K562 (cell line): Measurements from ENCODE around the gene MERTK. TPM values are rescaled to one million over a fixed set of nuclear protein-coding genes. Genes with fewer than 3 reads are reported as not detected.
A peak's percentile ranks its signal among the peaks of the same experiment; 100 is the strongest.

Source experiments
- CBFB ChIP-seq: sonication (generic); formaldehyde crosslinking; IDR thresholded peaks from 2 replicates; pipeline ENCODE4 v1.4.0; 2020; ENCODE audit warnings: mild to moderate bottlenecking, missing genetic modification reagents
- KDM5B ChIP-seq: fragments of 200-600 bp; sonication (generic); IDR thresholded peaks from 2 replicates; pipeline ENCODE4 v1.6.1; 2012; ENCODE audit warnings: low read depth, mild to moderate bottlenecking, moderate library complexity, low read length, control low read depth, inconsistent platforms; ENCODE audit not compliant: insufficient replicate concordance
- MTA3 ChIP-seq: fragments of 450-650 bp; formaldehyde crosslinking; IDR thresholded peaks from 2 replicates; pipeline ENCODE4 v1.6.1; 2017; ENCODE audit warnings: mild to moderate bottlenecking, borderline replicate concordance
- RBFOX2 ChIP-seq: fragments of 200-400 bp; formaldehyde crosslinking; IDR thresholded peaks from 2 replicates; pipeline ENCODE4 v1.6.1; 2017; ENCODE audit warnings: low read depth, mild to moderate bottlenecking, low read length, moderate library complexity
- RBM25 ChIP-seq: fragments of 200-400 bp; formaldehyde crosslinking; IDR thresholded peaks from 2 replicates; pipeline ENCODE4 v1.6.1; 2018; ENCODE audit warnings: low read length, low read depth, moderate library complexity; ENCODE audit not compliant: severe bottlenecking
- THRAP3 ChIP-seq: fragments of 450-650 bp; IDR thresholded peaks from 2 replicates; pipeline ENCODE4 v1.6.1; 2016; ENCODE audit warnings: mild to moderate bottlenecking, inconsistent platforms, borderline replicate concordance
- ZNF184 ChIP-seq: sonication (generic); formaldehyde crosslinking; IDR thresholded peaks from 2 replicates; pipeline ENCODE4 v1.5.0; 2020; ENCODE audit warnings: missing genetic modification reagents
- ZNF780A ChIP-seq: fragments of 250-450 bp; sonication (Bioruptor Pico); IDR thresholded peaks from 2 replicates; pipeline ENCODE4 v1.5.0; 2021; ENCODE audit warnings: mild to moderate bottlenecking
- ZZZ3 ChIP-seq: fragments of 450-650 bp; IDR thresholded peaks from 2 replicates; pipeline ENCODE4 v1.6.1; 2016; ENCODE audit warnings: antibody characterized with exemption, mild to moderate bottlenecking, moderate library complexity
- polyA plus RNA-seq, 8 experiments: library from polyadenylated mRNA; depleted of rRNA in 4 of 8; stranded (reverse) in 5 of 8; unstranded in 3 of 8; fragments of >200 nt; fragmentation: Nextera tagmentation in 2 of 8; fragmentation: Illumina TruSeq in 1 of 8; extraction: Ambion mirVana in 2 of 8; extraction: Trizol in 1 of 8; gene quantifications; 2 replicates each; pipeline versions ENCODE4 v1.2.1 to v1.2.3, GENCODE V29; 2011 to 2014; ENCODE audit warnings: inconsistent platforms in 1 of 8, missing spikeins in 1 of 8
- total RNA-seq, 7 experiments: library from RNA; depleted of rRNA in 6 of 7; stranded (reverse); fragments of >200 nt in 6 of 7; fragmentation: Illumina TruSeq in 2 of 7; extraction: Trizol in 2 of 7; gene quantifications; 2 replicates each; pipeline versions ENCODE4 v1.2.1 to v1.2.3, GENCODE V29; 2011 to 2021; ENCODE audit warnings: low replicate concordance in 1 of 7
- TF ChIP-seq, protein P1 (sequence below): fragments of 250-450 bp; sonication (Bioruptor Pico); IDR thresholded peaks from 2 replicates; pipeline ENCODE4 v1.8.0; 2022; ENCODE audit warnings: inconsistent platforms
- TF ChIP-seq, protein P2 (sequence below): fragments of 450-650 bp; IDR thresholded peaks from 2 replicates; pipeline ENCODE4 v1.6.1; 2014; ENCODE audit warnings: low read depth, mild to moderate bottlenecking, moderate library complexity, borderline replicate concordance
- TF ChIP-seq, protein P3 (sequence below): fragments of 250-450 bp; sonication (Bioruptor Pico); IDR thresholded peaks from 2 replicates; pipeline ENCODE4 v1.5.0; 2021; ENCODE audit warnings: mild to moderate bottlenecking, moderate library complexity
- TF ChIP-seq, protein P4 (sequence below): fragments of 200-400 bp; formaldehyde crosslinking; IDR thresholded peaks from 2 replicates; pipeline ENCODE4 v1.6.1; 2017; ENCODE audit warnings: mild to moderate bottlenecking, low read depth, low read length, moderate library complexity
- TF ChIP-seq, protein P5 (sequence below), 2 experiments: IDR thresholded peaks; 2 replicates each; pipeline ENCODE4 v1.6.1; 2011; ENCODE audit warnings: borderline replicate concordance in 1 of 2, control low read depth in 1 of 2, low read depth in 1 of 2, low read length in 1 of 2, mild to moderate bottlenecking in 1 of 2, mixed read lengths in 1 of 2, moderate library complexity in 1 of 2; ENCODE audit not compliant: insufficient read depth in 1 of 2, insufficient read length in 1 of 2, poor library complexity in 1 of 2, severe bottlenecking in 1 of 2; ENCODE audit errors: extremely low read depth in 1 of 2
- TF ChIP-seq, protein P6 (sequence below), 3 experiments: fragments of 200-800 bp in 1 of 3; sonication (Bioruptor generic) in 1 of 3; sonication (generic) in 1 of 3; formaldehyde crosslinking in 1 of 3; IDR thresholded peaks; 2 replicates each; pipeline versions ENCODE4 v1.6.1 to v1.8.0; 2016 to 2022; ENCODE audit warnings: mild to moderate bottlenecking in 2 of 3, missing compliant biosample characterization in 2 of 3, missing genetic modification characterization in 2 of 3, missing genetic modification reagents in 1 of 3

Gene MERTK
- total and polyA plus RNA-seq, 9 of the 15 experiments (the other 6 are each of a cell fraction or from before 2014, with no cell fraction given) = 0.23 to 1.6 (median 0.74) TPM

DNA sequence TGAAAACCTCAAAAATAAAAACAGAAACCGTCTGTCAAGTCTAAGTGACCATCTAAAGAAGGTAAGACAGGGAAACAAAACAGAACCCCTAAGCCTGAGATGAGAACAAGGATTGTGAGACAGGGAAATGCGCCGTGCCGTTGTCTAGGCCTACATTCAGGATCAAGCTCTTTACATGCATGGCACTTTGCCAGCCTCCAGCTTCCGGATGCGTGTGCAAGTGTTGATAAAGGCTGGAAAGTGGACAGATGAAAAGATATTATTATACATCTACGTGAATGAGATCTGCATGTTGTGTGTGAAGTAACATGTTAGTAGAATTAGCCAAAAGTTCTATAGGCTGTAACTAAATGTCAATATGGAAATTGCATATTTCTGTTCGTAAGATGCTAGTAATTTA lies 128.1 kb downstream of the MERTK start (continued):
- TF ChIP-seq, protein P1, sequence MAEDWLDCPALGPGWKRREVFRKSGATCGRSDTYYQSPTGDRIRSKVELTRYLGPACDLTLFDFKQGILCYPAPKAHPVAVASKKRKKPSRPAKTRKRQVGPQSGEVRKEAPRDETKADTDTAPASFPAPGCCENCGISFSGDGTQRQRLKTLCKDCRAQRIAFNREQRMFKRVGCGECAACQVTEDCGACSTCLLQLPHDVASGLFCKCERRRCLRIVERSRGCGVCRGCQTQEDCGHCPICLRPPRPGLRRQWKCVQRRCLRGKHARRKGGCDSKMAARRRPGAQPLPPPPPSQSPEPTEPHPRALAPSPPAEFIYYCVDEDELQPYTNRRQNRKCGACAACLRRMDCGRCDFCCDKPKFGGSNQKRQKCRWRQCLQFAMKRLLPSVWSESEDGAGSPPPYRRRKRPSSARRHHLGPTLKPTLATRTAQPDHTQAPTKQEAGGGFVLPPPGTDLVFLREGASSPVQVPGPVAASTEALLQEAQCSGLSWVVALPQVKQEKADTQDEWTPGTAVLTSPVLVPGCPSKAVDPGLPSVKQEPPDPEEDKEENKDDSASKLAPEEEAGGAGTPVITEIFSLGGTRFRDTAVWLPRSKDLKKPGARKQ (CRISPR knock-in tag) = no peak
- TF ChIP-seq MTA3 (peak; percentile 60), ZZZ3 (no peak), ZNF780A (CRISPR knock-in tag) (no peak), ZNF184 (CRISPR knock-in tag) (no peak), RBM25 (no peak), RBFOX2 (no peak), THRAP3 (0 out of 2 replicates have a peak, but pooled peaks have one; percentile 11), CBFB (CRISPR knock-in tag) (no peak), KDM5B (no peak)
- TF ChIP-seq, protein P2, sequence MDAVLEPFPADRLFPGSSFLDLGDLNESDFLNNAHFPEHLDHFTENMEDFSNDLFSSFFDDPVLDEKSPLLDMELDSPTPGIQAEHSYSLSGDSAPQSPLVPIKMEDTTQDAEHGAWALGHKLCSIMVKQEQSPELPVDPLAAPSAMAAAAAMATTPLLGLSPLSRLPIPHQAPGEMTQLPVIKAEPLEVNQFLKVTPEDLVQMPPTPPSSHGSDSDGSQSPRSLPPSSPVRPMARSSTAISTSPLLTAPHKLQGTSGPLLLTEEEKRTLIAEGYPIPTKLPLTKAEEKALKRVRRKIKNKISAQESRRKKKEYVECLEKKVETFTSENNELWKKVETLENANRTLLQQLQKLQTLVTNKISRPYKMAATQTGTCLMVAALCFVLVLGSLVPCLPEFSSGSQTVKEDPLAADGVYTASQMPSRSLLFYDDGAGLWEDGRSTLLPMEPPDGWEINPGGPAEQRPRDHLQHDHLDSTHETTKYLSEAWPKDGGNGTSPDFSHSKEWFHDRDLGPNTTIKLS = 0 out of 2 replicates have a peak, but pooled peaks have one; percentile 22
- TF ChIP-seq, protein P3, sequence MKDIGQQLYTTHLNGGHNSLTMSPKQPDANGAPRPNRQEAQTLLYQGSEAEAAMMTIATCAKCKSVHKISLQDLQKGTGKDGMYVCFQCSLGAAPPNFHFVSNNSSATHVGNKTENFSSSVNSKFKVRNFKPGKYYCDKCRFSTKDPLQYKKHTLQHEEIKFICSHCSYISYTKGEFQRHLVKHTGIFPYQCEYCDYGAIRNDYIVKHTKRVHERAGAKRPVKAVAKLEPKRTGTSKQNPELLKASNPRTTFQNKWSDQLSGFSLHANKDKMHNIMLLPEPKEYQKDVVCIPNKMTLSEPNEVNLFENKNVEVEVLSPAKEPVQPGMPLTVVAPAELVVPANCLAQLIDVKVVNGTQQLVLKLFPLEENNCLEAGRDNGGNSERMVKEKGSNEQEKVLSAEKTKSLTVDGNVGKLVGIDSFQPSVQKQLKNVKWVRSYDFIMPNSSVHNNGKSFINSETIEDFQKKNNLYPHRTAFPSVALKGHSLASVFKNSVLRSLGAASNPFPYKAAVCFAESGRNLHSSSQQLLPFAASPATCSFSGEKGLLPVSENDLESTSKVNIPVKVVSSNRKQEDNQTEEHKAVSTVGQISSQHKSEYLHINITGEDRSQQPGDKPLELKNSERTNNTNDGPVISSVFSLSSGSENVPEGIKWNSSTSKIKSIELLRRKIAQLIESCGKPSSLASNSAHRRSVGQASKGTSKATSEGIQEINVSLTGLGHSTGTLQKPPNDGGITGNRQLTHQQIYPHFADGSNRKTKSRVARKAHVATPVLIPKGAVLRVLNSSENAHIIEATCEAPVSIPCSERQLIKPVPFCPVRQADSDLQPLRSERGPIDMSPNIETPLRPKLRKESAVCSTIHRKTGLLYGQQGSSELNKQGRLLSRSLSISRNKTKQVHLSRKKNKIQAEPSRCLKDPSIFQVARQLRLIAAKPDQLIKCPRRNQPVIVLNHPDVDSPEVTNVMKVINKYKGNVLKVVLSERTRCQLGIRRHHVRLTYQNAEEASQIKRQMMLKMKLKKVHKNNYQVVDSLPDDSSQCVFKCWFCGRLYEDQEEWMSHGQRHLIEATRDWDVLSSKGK (CRISPR knock-in tag) = no peak
- TF ChIP-seq, protein P4, sequence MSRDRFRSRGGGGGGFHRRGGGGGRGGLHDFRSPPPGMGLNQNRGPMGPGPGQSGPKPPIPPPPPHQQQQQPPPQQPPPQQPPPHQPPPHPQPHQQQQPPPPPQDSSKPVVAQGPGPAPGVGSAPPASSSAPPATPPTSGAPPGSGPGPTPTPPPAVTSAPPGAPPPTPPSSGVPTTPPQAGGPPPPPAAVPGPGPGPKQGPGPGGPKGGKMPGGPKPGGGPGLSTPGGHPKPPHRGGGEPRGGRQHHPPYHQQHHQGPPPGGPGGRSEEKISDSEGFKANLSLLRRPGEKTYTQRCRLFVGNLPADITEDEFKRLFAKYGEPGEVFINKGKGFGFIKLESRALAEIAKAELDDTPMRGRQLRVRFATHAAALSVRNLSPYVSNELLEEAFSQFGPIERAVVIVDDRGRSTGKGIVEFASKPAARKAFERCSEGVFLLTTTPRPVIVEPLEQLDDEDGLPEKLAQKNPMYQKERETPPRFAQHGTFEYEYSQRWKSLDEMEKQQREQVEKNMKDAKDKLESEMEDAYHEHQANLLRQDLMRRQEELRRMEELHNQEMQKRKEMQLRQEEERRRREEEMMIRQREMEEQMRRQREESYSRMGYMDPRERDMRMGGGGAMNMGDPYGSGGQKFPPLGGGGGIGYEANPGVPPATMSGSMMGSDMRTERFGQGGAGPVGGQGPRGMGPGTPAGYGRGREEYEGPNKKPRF = no peak
- TF ChIP-seq, protein P5, sequence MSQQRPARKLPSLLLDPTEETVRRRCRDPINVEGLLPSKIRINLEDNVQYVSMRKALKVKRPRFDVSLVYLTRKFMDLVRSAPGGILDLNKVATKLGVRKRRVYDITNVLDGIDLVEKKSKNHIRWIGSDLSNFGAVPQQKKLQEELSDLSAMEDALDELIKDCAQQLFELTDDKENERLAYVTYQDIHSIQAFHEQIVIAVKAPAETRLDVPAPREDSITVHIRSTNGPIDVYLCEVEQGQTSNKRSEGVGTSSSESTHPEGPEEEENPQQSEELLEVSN (IDR thresholded peaks at IDR 0.05; ENCODE audit: borderline replicate concordance in 1 of 2, extremely low read depth in 1 of 2, insufficient read depth in 1 of 2, insufficient read length in 1 of 2, low read depth in 1 of 2, low read length in 1 of 2, poor library complexity in 1 of 2, severe bottlenecking in 1 of 2) = no peak
- TF ChIP-seq, protein P6, sequence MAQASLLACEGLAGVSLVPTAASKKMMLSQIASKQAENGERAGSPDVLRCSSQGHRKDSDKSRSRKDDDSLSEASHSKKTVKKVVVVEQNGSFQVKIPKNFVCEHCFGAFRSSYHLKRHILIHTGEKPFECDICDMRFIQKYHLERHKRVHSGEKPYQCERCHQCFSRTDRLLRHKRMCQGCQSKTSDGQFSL (CRISPR knock-in tag; IDR thresholded peaks at IDR 0.05) = no peak
- TF ChIP-seq, protein P6 (tag; IDR thresholded peaks at IDR 0.05) = no peak
